GM18907 (cell line): ENCODE data around the gene GNPTG.

Experiments
- ATAC-seq: cut with Tn5 transposase; IDR thresholded peaks from one replicate; pipeline ENCODE4 v1.9.1; 2021; ENCODE audit warnings: mild to moderate bottlenecking, moderate library complexity; ENCODE audit not compliant: unreplicated experiment

GNPTG gene

DNA sequence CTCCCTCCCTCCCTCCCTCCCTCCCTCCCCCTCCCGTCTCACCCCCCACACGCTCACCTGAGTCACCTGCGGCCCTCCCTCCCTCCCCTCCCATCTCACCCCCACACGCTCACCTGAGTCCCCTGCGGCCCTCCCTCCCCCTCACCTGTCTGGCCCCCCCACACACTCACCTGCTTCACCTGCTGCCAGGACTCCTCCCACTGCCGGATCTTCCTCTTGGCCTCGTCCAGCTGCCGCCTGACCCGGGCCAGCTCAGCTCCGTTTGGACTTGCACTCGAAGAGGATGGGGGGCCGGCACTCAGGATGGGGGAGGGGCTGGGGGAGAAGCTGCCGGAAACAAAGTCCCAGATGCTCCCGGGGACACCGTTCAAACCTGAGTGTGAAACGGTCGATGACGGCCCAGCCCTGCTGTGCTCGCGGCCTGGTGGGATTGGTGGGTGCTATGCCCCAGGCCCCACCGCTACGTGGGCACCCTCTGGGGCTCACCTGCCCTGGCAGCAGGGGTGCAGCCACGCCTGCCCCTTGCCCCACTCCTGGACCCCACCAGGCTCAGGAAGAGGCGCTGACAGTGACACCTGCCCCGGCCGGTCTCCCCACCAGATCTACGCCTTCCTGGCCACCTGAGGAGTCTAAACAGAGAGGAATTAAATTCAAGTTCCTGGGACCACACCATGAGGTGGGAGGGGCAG, 15.9 kb downstream of the GNPTG start:
- no peak for ATAC-seq

DNA sequence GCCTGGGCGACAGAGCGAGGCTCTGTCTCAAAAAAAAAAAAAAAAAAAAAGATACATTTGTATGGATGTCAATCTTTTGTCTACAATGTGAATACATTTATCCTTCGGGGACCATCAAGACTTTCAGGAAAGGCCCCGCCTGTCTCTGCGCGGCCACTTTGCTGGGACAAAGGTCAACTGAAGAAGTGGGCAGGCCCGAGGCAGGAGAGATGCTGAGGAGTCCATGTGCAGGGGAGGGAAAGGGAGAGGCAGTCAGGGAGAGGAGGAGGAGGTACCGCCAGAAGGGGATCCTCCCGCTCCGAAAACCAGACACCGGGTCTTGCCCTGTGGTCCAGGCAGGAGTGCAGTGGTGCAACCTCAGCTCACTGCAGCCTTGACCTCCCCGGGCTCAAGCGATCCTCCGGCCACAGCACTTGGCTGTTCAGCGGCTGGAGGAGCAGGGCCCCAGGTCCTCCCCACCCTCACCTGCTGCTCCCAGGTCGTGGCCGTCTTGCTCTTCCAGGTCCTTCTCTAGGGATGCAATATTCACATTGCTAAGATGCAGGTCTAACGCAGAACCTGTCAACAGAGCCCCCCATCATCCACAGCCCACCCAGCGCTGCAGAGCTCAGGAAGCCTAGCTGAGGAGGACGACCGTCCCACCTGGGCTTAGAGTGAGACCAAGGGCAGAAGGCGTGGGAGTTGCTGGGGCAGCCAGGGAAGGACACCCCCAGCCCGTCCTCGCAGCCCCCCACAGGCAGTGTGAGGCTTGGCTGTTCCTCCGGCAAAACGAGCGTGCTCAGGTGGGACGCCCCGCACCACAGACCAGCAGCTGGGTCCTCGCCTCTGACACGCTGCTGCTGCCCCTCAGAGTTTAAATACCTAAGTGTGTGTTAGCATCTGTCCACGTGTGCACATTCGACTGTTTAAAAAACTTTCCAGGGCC, 19.6 kb downstream of the GNPTG start:
- no peak for ATAC-seq

DNA sequence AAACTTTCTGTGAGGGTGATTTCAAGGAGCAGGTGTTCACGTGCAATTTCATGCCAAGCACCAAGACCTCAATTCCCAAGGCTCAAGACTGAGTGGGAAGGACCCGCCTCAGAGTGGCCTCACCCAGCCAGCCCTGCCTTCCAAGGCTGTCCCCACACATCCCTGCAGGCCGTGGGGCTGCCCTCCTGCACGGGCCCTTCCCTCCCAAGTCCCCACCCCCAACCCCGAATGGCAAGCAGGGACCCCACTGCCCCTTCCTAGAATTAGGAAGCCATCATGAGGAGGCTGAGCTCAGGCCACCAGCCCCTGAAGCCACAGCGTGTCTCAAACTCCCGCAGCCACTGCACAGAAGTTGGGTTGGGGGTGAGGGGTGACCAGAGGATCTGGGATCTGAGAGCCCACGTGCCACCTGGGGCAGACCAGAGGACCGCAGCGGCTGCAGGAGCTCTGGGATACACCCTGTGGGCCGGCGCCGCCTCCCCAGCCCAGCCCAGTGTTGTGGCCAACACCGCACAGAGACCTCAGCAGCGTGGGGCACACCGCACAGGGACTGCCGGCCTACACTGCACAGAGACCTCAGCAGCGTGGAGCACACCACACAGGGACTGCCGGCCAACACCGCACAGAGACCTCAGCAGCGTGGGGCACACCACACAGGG, 20.7 kb downstream of the GNPTG start:
- ATAC-seq: no peak

DNA sequence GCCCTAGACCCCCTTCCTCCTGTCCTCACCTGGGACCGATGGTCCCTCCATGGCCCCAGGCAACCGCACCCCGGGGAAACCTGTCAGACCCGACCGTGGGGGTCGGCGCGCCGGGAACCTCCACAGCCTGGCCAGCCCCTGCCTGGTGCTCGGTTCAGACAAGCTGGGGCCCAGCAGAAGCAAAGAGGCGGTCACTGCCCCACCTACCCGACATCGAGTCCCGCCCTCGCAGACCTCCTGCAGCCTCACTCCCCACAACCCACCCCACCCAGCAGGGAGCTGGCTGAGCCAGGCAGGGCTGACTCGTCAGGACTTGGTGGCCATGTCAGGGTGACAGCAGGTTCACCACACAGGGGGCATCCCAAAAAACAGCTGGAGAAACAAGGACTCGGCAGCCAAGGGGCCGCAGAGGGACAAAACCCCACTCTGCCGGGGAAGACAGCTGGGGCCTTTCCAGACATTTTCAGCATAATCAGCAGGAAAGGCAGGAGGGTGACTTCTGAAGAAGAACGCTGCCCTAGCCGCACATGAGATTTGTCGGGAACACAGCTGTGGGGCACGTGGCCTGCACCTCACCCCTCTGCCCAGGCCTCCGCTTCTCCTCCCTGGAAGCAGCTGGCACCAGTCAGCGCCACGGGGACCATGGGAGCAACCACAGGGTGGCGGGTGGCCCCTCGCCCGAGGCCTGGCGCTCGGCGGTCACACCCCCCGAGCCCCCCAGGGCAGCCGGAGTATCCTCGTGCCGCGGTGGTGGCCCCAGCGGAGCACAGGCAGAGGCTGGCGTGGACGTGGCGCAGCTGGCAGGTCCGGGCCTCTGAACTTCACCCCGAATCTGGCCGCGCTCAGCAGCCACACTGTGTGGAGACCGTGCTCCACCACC, 22.9 kb downstream of the GNPTG start:
- ATAC-seq: no peak

DNA sequence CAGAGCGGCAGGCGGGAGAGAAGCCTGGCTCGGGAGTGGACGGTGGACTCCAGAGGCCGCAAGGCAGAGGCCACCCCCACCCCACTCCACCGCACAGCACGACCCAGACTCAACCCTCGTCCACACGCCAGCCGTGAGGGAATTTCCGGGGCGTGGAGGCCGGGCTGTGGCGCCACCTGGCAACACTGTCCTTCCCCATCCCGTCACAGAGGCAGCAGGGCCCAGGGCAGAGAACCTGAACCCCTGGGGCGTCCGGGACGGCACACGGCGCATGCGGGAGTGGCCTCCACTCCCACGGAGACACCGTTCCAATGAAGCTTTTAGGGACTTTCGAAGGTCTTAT, 23.5 kb downstream of the GNPTG start:
- ATAC-seq: no peak

DNA sequence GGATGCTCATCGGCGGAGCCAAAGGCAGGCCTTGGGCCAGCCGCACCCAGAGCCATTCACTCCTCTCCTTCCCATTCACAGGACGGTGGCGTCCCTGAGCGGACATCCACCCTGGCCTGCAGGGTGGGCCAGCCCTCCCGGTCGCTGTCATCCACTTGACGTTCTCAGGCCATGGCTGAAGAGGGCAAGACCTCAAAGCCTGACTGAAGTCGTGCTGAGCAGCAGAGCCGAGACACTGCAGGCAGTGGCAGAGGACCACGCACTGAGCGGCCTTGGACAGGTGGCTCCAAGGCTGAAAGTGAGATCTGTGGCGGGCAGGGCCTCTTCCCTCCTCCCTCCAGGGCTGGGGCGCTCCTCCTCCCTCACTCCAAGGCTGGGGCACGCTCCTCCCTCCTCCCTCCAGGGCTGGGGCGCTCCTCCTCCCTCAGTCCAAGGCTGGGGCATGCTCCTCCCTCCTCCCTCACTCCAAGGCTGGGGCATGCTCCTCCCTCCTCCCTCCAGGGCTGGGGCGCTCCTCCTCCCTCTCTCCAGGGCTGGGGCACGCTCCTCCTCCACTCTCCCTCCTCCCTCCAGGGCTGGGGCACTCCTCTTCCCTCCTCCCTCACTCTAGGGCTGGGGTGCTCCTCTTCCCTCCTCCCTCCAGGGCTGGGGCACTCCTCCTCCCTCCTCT, 24.1 kb downstream of the GNPTG start:
- no peak for ATAC-seq

DNA sequence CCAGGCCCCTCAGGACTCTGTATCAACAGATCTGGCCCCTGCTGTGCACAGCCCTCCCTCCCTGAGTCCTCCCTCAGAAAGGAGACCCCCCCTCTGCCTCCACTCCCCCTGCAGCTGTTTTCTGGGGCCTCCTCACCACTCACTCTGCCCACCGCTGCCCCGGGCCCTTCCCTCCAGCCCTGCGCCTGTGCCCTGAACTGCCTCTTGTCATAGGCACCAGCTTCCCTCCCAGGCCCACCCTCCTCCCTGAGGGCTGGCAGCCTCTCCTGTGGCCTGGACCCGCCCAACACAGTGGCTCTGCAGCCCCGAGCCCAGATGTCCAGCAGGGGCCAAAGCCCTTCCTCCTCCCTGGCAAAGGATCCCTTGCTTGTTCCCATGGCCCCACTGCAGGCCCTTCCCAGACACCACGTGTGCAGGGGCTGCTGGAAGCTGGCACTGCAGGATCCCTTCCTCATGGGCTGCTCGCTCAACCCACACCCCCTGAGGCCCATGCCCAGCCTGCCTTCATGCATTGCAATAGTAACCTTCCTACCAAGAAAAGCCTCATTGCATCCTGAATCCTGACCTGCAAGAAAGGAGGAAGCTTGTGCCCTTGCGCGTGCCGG, 25.8 kb downstream of the GNPTG start:
- no peak for ATAC-seq

DNA sequence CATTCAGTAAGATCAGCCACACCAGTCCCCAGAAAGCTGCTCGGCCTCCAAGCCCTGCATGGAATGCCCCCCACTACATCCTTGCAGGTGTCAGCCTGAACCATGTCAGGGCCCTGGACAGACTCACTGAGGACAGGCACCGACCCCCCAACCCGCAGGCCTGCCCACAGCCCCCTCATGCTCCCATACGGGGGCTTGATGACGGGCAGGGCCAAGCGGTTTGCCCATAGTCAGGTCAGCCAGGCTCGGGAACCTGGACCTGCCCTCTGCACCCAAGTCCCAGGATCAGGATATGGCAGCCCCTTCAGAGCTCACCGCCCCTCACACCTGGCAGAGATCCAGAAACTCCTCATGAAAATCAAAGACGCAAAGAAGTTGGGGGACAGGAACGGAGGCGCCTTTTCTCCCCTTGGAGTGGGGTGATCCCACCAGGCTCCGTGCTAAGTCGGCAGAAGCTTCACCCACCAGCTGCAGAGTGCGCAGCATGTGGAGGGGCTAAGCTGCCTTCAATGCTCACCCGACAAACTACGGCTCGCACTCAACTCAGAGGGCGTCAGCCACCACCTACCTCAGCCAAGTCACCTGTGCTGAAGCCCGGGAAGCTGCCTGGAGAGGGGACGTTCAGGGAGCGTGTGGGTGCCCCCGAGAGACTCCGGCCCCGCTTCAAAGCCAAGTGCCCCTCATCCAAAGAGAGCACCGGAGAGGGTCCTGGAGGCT, 26.5 kb downstream of the GNPTG start:
- ATAC-seq: peak; percentile 4

DNA sequence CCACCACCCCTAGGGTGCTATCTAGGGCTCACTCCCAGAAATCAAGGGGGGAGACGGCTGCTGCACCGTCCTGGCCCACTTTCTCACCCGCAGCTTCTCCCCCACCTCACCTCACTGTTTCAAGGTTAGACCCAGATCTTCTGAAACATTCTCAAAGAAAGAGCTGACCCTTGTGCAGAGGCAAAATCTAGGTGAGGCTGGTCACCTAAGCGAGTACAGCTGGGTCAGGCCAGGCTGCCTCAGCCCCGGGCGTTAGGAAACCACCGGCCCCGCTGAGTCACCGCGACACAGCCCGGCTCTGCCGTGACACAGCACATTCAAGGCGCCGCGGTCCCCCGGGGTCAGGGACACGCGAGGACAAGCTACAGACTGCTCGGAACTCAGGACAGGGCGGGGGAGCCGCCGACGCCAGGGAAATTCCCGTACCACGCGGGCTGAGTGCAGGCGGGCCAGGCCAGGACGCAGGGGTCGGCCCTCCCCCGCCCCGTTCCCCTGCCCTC, 27.1 kb downstream of the GNPTG start:
- peak; percentile 44 for ATAC-seq

DNA sequence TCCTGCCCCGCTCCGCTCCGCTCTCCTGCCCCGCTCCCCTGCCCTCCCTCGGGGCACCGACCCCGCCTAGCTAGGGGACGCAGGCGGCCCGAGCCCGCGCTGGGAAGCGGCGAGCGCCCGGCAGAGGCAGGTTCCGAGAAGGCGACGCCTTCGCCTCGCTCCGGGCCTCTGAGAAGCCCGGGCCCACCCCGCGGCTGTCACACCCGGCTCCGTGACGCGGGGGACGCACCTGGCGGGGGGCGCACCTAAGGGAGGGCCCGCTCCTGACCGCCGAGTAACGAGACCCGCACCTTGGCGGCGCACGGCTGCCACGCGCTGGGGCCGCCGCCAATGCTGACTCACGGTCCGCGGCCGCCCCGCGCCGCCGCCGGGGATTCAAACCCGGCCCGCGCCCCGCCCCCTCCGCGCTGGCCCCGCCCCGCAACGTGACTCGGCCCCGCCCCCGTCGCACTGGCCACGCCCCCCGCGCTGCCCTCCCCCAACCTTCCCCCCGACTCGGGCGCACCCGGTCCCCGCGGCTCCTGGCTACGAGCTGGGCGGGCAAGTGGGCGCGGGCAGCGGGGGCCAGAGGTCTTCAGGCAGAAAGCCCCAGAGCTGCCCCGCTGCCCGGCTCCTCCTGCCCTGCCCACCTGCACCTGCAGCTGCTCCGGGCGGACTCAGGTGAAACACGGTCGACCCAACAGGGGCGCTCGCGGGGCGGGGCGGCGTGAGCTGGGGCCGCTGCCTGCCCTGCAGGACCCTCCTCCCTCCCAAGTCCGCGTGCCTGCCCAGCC, 27.8 kb downstream of the GNPTG start:
- peak; percentile 46 for ATAC-seq

DNA sequence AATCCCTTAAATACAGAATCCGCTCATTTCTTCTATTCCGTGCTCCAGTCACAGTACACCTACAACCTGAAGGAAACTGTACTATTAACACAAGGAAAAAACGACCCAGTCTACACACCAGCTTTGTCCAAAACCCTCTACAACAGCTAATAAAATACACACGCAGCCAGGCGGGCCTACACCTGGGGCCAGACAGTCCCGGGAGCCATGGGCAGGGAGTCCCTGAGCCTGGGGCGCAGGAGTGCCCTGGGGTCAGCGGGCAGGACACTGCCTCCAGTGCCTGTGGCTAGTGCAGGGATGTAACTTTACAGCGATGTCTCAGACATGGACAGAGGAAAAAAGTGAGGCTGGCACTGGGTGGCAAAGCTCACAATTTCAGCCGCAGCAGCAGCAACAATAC, 28.5 kb downstream of the GNPTG start:
- ATAC-seq: no peak

DNA sequence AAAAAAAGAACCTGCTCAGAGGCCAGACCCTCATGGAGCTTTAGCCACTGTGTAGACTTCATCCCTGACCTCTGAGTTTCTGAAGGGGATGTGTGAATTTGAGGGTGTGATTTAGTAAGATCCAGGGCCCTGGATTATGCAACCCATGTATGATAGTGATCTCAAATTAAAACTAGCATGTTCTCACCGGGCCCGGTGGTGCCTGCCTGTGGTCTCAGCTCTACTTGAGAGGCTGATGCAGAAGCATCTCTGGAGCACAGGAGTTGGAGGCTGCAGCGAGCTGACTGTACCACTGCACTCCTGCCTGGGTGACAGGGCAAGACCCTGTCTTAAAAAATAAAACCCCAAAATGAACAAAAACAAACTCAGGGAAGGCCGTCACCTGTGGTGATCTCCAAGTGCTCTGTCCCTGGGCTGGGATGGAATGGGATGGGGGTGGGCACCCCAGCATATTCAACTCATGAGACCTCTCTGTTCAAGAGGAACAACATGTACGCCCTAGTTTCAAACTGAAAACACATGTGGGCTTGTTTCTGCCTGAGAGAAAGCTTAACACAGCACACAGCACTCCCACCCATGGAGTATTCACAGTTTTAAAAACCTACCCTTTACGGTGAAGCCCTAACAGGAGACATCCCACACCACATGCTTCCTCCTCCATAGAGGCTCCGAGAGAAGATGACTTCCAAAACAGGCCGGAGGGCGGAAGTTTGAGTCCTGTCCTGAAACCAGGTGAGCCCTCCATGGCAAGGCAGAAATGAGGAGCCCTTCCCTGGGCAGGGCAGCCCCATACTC, 30.1 kb downstream of the GNPTG start:
- no peak for ATAC-seq

DNA sequence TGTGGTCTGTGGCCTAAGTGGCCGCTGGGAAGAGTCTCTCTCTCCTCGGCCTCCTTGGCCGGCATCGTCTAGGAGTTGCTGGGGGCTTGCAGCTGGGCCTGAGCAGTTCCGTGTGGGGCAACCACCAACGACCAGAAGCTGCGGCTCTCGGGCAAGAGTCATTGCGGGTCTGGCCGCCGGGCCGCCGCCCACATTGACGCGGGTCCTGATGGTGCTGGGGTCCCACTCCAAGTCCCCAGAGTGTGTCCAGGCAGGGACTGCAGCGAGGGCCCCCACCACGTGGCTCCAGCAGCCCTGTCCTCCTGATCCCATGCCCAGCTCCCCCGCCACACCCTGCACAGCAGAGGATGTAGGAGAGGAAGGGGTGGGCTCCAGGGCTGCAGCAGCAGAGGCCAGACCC, 31.8 kb downstream of the GNPTG start:
- no peak for ATAC-seq

DNA sequence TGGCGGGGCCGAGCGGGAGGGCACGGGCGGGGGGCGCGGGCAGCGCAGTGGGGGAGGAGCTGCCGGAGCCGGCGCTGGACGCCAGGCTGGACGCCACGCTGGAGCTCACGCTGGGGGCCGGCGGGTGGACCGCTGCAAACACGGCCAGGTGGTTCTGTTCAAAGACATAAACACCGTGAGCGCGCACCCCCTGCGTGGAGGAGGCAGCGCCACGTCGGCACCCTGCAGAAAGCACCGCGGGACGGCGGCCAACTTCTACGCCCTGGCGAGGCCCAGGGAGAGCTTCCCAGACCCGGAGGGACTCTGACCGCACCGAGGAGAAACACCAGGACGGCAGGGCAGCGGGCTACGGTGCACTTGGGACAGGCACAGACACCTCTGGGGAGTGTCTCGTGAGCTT, 33.5 kb downstream of the GNPTG start:
- no peak for ATAC-seq

DNA sequence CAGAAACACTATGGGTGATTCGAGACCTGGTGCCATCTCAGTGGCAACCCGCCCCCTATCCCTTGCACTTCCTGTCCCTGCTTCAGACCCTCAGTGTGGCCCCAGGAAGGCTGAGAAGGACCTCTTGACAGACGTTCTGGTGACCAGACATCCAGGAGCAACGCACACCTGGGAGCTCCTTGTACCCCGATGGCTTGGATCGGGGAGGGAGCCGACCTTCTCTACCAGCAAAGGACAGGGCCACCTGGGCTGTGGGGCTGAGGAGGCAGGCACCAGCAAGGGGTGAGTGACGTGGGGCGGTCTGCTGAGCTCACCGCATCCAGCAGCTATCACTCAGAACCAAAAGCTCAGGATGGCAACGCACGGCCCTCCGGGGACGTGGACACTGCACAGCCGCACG, 35.6 kb downstream of the GNPTG start:
- no peak for ATAC-seq

DNA sequence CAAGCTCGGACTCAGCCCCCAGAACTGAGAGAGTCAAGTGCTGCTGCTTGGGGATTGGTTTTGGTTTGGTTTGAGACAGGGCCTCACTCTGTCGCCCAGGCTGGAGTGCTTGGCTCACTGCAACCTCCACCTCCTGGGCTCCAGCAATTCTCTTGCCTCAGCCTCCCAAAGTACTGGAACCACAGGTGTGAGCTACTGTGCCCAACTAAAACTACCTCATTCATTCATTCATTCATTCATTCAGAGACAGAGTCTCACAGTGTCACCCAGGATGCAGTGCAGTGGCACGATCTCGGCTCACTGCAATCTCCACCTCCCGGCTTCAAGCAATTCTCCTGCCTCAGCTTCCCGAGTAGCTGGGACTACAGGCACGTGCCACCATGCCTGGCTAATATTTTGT, 38.0 kb downstream of the GNPTG start:
- ATAC-seq: no peak

DNA sequence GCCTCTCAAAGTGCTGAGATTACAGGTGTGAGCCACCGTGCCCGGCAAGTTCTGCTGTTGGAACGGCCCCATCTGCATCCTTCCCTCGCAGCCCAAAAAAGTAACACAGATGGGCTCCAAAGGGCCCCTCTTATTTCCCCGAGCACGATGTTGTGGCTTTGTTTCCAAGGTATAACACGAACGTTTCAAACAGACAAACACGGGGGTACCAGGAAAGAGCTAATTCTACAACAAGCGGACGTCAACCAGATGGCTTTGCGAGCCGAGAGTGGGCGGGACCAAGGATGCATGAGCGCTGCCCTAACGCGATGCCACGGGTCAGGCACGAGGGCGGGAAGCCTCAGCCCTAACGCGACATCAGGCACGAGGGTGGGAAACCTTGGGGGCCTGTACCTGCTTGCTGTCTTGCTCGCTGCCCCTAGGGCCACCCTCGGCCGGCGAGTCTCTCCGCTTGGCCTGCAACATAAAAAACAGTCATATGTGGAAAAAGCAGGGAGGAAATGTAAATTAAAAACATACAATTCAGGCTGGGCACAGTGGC, 38.6 kb downstream of the GNPTG start:
- ATAC-seq: no peak
